LoVo (cell line): Measurements from ENCODE around the gene GBE1.
"Not testable (repeated sequence)": the region's sequence is repeated elsewhere in the genome, so short reads cannot be mapped to it uniquely, and the experiment has no call there.

Source experiments
- DNase-seq: peaks from one replicate; pipeline ENCODE4 v3.0.0-alpha.2; 2016; ENCODE audit warnings: low spot score

GBE1 gene

GRCh38 chr3:81531263-81531662 is 230.2 kb downstream of the GBE1 start:
- no peak for DNase-seq

GRCh38 chr3:81530180-81530939 is 231.1 kb downstream of the GBE1 start:
- no peak for DNase-seq

GRCh38 chr3:81521855-81522254 is 239.6 kb downstream of the GBE1 start:
- DNase-seq = no peak

- DNase-seq = no peak
Observed at GRCh38 chr3:81518945-81519344, 242.5 kb downstream of the GBE1 start.

- DNase-seq = no peak
Observed at GRCh38 chr3:81516042-81516441, 245.4 kb downstream of the GBE1 start.

GRCh38 chr3:81513591-81513990 is 247.9 kb downstream of the GBE1 start:
- no peak for DNase-seq

GRCh38 chr3:81503026-81503425 is 258.4 kb downstream of the GBE1 start:
- DNase-seq = no peak

GRCh38 chr3:81502236-81502635 is 259.2 kb downstream of the GBE1 start:
- no peak for DNase-seq

- no peak for DNase-seq
Observed at GRCh38 chr3:81500039-81500438, 261.4 kb downstream of the GBE1 start.

- no peak for DNase-seq
Observed at GRCh38 chr3:81497572-81498251, 263.7 kb downstream of the GBE1 start.

- DNase-seq = no peak
Observed at GRCh38 chr3:81496407-81497104, 264.9 kb downstream of the GBE1 start.

- DNase-seq = not testable (repeated sequence)
Observed at GRCh38 chr3:81492471-81492870, 269.0 kb downstream of the GBE1 start.

GRCh38 chr3:81492040-81492439 is 269.4 kb downstream of the GBE1 start:
- no peak for DNase-seq

GRCh38 chr3:81490541-81491288 is 270.7 kb downstream of the GBE1 start:
- DNase-seq = peak; percentile 52

GRCh38 chr3:81485444-81485865 is 276.0 kb downstream of the GBE1 start:
- no peak for DNase-seq

GRCh38 chr3:81484520-81484919 is 276.9 kb downstream of the GBE1 start:
- no peak for DNase-seq

GRCh38 chr3:81483046-81483445 is 278.4 kb downstream of the GBE1 start:
- DNase-seq = no peak

GRCh38 chr3:81477740-81478139 is 283.7 kb downstream of the GBE1 start:
- no peak for DNase-seq

- DNase-seq = no peak
Observed at GRCh38 chr3:81476692-81477091, 284.8 kb downstream of the GBE1 start.

GRCh38 chr3:81472600-81473362 is 288.7 kb downstream of the GBE1 start:
- DNase-seq = no peak

GRCh38 chr3:81470524-81471278 is 290.7 kb downstream of the GBE1 start:
- no peak for DNase-seq
